Medulla oblongata (tissue), 1 donor: ENCODE measurements around the gene CLCN3.
"Not testable (repeated sequence)": the region's sequence is repeated elsewhere in the genome, so short reads cannot be mapped to it uniquely, and the experiment has no call there.

Source experiments
- DNase-seq: peaks from one replicate; pipeline ENCODE4 v3.0.0-alpha.2; 2015; ENCODE audit errors: extremely low spot score

CLCN3 gene

GRCh38 chr4:169698331-169698730 lies 78.0 kb downstream of the CLCN3 start:
- no peak for DNase-seq

GRCh38 chr4:169707958-169708643 lies 87.7 kb downstream of the CLCN3 start:
- peak; percentile 4 for DNase-seq

GRCh38 chr4:169715826-169716225 lies 95.4 kb downstream of the CLCN3 start:
- no peak for DNase-seq

- no peak for DNase-seq
These were observed 96.3 kb downstream of the CLCN3 start for GRCh38 chr4:169716677-169717076.

DNA sequence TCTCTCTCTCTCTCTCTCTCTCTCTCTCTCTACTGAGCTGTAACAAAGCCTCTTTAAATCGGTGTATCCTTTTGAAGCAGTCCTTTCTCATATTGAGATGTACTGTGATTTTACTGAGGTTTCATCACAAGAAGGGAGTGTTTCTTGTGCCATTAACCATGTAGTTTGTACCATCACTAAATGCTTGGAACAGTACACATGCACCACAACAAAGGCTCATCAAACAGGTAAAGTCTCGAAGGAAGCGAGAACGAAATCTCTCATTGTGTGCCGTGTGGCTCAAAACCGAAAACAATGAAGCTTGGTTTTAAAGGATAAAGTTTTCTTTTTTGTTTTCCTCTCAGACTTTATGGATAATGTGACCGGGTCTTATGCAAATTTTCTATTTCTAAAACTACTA lies 100.2 kb downstream of the CLCN3 start:
- no peak for DNase-seq

DNA sequence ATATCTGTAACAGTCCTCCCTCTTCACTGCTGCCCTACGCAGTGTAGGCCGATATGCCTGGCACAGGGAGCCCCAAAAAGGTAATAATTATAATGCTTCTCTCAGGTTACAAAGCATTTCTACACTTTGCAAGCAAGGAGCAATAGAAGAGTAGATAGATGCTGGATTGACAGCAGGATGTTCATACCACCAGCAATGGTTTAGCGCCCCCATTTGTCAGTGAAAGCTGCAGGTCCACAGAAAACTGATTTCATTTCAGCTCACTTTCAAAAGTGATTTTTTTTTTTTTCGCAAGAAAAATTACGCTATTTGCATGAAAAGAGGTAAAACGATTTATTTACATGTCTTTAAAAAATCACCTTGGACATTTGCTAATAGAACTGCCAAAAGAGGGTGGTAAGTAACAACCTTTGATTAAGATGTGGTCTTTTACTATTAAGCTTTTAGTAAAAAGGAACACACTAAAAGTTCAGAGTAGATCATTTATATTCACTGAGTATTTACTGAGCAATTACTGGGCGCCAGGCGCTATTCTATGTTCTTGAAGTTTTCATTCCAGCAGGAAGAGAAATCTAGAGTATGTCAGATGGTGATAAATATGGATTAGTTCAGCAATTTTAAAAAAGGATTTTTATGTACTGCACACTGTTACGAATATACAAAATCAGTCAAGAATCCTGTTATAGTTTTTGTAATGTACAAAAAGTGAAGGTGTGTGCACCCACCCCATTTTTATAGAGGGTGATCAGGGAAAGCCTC lies 103.0 kb downstream of the CLCN3 start:
- peak; percentile 23 for DNase-seq

DNA sequence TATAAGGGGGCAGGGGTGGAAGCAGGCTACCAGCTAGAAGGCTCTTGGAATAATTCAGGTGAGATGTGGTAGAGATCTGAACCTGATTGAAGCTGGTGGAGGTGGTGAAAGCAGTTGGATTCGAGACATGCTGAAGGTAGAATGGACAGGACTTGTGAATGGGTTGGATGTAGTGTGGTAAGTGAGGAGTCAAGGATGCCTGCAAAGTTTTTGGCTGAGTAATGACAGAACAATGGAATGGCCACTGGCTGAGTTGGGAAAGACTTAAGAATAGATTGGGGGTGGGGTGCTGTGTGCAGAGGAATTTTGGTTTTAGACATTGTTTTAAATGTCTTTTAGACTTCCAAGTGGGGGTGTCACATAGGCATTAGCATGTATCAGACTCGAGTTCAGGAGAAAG lies 103.9 kb downstream of the CLCN3 start:
- no peak for DNase-seq

- no peak for DNase-seq
These were observed 107.2 kb downstream of the CLCN3 start for GRCh38 chr4:169727616-169728015.

DNA sequence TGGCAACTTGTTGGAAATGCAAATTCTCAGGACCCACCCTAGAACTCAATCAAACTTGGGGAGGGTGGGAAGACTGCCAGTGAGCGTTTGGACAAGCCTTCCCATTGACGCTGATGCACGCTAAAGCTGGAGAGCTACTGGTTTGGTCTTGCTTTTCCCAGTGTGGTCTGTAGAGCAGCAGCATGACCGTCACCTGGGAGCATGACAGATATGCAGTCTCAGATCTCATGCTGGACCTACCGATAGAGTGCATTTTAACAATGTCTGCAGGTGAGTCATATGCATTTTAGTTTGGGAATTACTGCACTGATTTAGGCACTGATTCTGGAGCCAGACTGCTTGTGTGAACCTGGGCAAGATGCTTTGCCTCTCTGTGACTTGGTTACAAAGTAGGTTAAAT lies 110.2 kb downstream of the CLCN3 start:
- DNase-seq = no peak

GRCh38 chr4:169738604-169739003 lies 118.2 kb downstream of the CLCN3 start:
- not testable (repeated sequence) for DNase-seq

DNA sequence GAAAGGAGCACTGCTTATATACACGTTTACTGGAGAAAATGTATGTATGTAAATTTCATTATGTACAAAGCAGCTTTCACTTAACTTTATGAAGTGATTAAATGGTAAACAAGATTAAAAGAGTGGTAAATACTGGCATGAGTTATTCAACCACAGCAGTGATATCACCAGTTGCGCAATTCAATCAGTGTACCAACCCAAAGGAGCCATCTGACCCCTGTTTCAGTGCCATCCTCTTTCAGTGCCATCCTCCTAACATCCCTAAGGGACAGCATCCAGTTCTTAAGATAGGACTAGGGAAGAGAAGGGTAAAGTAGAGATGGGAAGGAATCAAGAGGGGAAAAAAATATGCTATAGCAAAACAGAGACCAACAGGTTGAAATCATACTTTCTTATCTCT lies 121.2 kb downstream of the CLCN3 start:
- DNase-seq = no peak

DNA sequence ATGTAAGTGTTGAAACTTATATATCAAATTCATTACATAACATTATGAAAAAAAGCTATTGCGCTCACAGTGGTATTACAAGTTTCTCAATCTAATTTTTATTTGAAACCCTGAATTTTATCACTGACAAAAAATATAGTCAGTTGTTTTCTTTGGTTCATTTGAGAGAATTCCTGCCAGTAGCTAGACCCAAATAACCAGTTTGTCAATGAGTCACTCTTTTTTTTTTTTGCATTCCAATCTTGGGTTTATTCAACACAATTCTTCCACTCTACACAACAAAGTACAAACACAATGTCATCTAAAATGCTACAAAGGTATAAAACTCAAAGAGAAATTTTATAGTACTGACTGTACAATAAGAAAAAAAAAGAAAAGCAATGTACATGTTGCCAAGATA lies 124.2 kb downstream of the CLCN3 start:
- no peak for DNase-seq

DNA sequence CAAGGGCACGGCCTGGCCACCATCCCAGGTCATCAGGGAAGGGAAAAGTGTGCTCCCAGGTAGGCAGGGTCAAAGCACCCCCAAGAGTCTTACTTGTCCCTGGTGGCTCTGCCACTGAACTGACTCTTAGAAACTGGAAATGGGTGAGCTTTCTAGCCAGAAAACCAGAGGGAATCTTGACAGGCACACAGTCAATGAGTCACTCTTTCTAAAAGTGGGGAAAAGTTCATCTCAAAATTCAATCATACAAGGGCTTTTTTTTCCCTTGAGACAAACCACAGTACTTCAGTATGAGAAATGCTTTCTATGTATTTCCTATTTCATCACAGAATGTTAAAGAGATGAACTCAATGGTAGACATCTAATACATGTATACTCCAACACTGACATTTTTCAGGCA lies 124.9 kb downstream of the CLCN3 start:
- DNase-seq = no peak

DNA sequence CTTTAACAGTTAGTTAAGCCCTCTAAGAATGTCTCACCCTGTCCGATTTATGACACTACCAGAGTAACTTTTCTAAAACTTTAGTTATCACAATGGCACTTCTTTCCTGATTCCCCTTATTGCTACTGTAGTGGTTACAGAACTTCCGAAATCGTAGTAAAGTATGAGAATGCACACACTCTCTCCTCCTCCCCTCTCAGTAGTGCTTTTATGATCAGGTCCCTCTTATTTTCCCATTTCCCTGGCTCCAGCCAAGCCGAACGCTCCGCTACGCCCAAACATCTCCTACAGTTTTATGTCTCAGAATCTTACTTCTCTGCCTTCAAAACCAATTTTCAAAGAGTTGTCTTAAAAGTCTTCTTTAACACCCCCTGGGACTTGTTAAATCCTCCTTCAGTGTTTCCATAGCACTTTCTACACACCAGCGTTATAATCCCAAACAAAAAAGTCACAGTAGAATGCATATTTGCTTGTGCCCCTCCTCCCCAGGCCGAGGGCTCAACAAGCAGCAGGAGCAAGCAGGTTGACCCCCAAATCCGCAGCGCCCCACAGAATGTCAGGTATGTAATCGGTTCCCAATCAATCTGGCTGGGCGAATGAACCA lies 136.7 kb downstream of the CLCN3 start:
- peak; percentile 9 for DNase-seq

GRCh38 chr4:169757575-169758184 lies 137.3 kb downstream of the CLCN3 start, which contains the start of gene HPF1:
Gene HPF1 (minus strand): TSS chr4:169757944. CDS start chr4:169757877, 67 bp downstream.
- DNase-seq = peak; percentile 87

DNA sequence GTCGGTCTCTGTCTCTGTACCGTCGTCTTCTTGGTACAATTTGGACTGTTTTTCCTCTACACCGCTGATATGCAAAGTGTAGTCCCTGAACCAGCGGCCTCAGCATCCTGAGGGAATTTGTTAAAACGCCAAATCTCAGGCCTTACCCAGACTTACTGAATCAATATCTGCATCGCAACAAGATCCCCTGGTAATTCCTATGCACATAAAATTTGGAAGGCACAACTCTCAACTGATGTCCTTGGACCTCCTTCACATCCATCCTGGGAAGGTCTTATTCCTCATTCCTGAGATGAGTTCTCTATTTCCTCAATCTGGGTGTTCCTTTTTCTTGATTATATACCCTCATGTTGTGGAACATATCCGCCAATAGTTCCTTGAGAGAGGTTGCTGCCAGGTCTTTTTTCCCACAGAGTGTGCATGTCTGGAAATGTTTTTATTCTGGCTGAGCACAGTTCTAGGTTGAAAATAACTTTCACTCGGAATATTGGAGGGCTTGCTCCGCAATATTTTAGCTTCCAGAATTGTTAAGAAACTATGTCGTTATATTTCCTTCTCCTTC lies 138.1 kb downstream of the CLCN3 start:
- DNase-seq = peak; percentile 26

DNA sequence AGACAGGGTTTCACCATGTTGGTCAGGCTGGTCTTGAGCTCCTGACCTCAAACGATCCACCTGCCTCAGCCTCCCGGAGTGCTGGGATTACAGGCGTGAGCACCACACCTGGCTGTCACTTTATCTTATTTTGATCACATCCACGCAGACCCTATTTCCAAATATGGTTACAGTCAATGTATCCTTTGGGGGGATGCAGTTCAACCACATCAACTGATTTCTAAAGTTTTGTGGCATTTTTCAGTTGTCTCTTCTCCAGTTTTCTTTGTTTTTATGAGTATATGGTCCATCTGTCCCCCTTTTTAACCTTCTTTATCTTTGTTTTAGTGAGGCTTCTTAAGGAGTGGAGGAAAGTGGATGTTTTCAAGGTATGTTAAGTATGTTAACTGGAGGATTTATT lies 141.5 kb downstream of the CLCN3 start:
- no peak for DNase-seq

DNA sequence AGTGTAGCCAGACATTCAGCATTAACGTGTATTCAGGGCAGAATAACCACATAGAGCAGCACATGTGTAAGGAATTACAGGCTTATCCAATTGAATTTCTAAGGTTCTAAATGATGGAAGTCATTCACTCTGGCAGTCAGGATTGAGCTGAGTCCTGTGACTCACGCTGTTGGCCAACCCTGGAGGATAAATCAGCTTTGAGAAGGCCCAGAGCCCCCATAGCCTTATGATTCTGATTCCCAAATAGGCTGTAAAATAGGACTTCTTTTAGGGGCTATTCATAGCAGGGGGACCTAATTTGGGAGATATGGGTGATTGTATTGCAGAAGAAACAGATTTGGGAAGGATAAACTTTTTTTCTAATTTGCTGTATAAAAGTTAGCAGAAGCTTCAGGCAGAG lies 145.5 kb downstream of the CLCN3 start:
- DNase-seq = no peak

DNA sequence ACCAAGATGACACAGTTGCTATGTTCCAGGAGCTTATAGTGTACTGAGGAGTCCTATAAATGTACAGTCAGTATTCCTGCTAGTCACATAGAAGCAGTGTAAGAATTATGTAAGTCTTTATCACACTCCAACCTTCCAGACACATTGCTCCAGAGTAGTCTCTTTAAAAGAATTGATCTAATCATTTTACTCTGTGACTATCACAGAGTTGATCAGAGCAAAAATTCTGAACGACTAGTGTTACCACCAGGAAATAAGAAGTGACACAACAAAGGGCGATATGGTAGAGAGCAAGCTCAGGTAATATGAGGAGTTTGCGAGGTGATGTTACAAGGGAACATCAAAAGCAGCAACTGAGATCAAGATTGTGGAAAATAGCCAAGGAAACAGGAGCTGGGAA lies 146.4 kb downstream of the CLCN3 start:
- DNase-seq = no peak

- DNase-seq = no peak
These were observed 148.0 kb downstream of the CLCN3 start for GRCh38 chr4:169768385-169768784.

- no peak for DNase-seq
These were observed 150.0 kb downstream of the CLCN3 start for GRCh38 chr4:169770416-169770815.

- not testable (repeated sequence) for DNase-seq
These were observed 151.2 kb downstream of the CLCN3 start for GRCh38 chr4:169771556-169772080.
